ENCODE measurements around the gene MINPP1.
"Not testable (repeated sequence)": the region's sequence is repeated elsewhere in the genome, so short reads cannot be mapped to it uniquely, and the experiment has no call there.

Gene MINPP1

GRCh38 chr10:87589645-87590051 lies 85.0 kb downstream of the MINPP1 start:
- no peak overlapping the region for H3K27ac ChIP-seq (ENCODE audit: low read depth in 2 of 2, low read length in 2 of 2)
- peaks cover 18 to 22% of the 10 kb centered on the region in 2 donors for H3K4me1 ChIP-seq (ENCODE audit: control insufficient read depth in 2 of 2, insufficient read depth in 2 of 2, low read length in 2 of 2)
- no peak overlapping the region for H3K9ac ChIP-seq (ENCODE audit: low read depth in 1 of 2, low read length in 2 of 2)
- H3K9me3 ChIP-seq (ENCODE audit: control insufficient read depth in 2 of 2, low read length in 2 of 2), result no peaks in the 10 kb centered on the region
- no peaks in the 10 kb centered on the region for H3K27me3 ChIP-seq (ENCODE audit: control insufficient read depth in 2 of 2, insufficient read depth in 2 of 2, low read length in 2 of 2)
- no peaks in the 10 kb centered on the region for H3K36me3 ChIP-seq (ENCODE audit: control insufficient read depth in 2 of 2, insufficient read depth in 2 of 2, low read length in 2 of 2)
- no peak overlapping the region for H3K4me3 ChIP-seq (ENCODE audit: low read length in 2 of 2)

GRCh38 chr10:87590705-87591588 lies 86.3 kb downstream of the MINPP1 start:
- Histone ChIP-seq H3K4me1 (ENCODE audit: control insufficient read depth in 2 of 2, insufficient read depth in 2 of 2, low read length in 2 of 2) (peaks cover 15 to 17% of the 10 kb centered on the region in 2 donors), H3K9ac (ENCODE audit: low read depth in 1 of 2, low read length in 2 of 2) (no peak overlapping the region), H3K36me3 (ENCODE audit: control insufficient read depth in 2 of 2, insufficient read depth in 2 of 2, low read length in 2 of 2) (no peaks in the 10 kb centered on the region), H3K9me3 (ENCODE audit: control insufficient read depth in 2 of 2, low read length in 2 of 2) (no peaks in the 10 kb centered on the region), H3K4me3 (ENCODE audit: low read length in 2 of 2) (peak overlapping the region in 1 of 2 donors; percentile 14), H3K27me3 (ENCODE audit: control insufficient read depth in 2 of 2, insufficient read depth in 2 of 2, low read length in 2 of 2) (no peaks in the 10 kb centered on the region), H3K27ac (ENCODE audit: low read depth in 2 of 2, low read length in 2 of 2) (peak overlapping the region; percentile 18 to 26)

GRCh38 chr10:87591589-87591886 lies 86.8 kb downstream of the MINPP1 start:
- peaks cover 12 to 16% of the 10 kb centered on the region in 2 donors for H3K4me1 ChIP-seq (ENCODE audit: control insufficient read depth in 2 of 2, insufficient read depth in 2 of 2, low read length in 2 of 2)
- no peaks in the 10 kb centered on the region for H3K36me3 ChIP-seq (ENCODE audit: control insufficient read depth in 2 of 2, insufficient read depth in 2 of 2, low read length in 2 of 2)
- peak overlapping the region in 1 of 2 donors; percentile 14 for H3K4me3 ChIP-seq (ENCODE audit: low read length in 2 of 2)
- H3K9ac ChIP-seq (ENCODE audit: low read depth in 1 of 2, low read length in 2 of 2), result no peak overlapping the region
- H3K27ac ChIP-seq (ENCODE audit: low read depth in 2 of 2, low read length in 2 of 2), result peak overlapping the region; percentile 17 to 26
- no peaks in the 10 kb centered on the region for H3K9me3 ChIP-seq (ENCODE audit: control insufficient read depth in 2 of 2, low read length in 2 of 2)
- H3K27me3 ChIP-seq (ENCODE audit: control insufficient read depth in 2 of 2, insufficient read depth in 2 of 2, low read length in 2 of 2), result no peaks in the 10 kb centered on the region

GRCh38 chr10:87592920-87593319 lies 88.2 kb downstream of the MINPP1 start:
- H3K9ac ChIP-seq (ENCODE audit: low read depth in 1 of 2, low read length in 2 of 2); H3K27me3 ChIP-seq (ENCODE audit: control insufficient read depth in 2 of 2, insufficient read depth in 2 of 2, low read length in 2 of 2); H3K36me3 ChIP-seq (ENCODE audit: control insufficient read depth in 2 of 2, insufficient read depth in 2 of 2, low read length in 2 of 2); H3K9me3 ChIP-seq (ENCODE audit: control insufficient read depth in 2 of 2, low read length in 2 of 2); H3K4me3 ChIP-seq (ENCODE audit: low read length in 2 of 2); H3K27ac ChIP-seq (ENCODE audit: low read depth in 2 of 2, low read length in 2 of 2): not testable (repeated sequence)
- peaks cover 12 to 14% of the 10 kb centered on the region in 2 donors for H3K4me1 ChIP-seq (ENCODE audit: control insufficient read depth in 2 of 2, insufficient read depth in 2 of 2, low read length in 2 of 2)

- Histone ChIP-seq H3K9me3 (ENCODE audit: control insufficient read depth in 2 of 2, low read length in 2 of 2) (no peaks in the 10 kb centered on the region), H3K36me3 (ENCODE audit: control insufficient read depth in 2 of 2, insufficient read depth in 2 of 2, low read length in 2 of 2) (no peaks in the 10 kb centered on the region), H3K27ac (ENCODE audit: low read depth in 2 of 2, low read length in 2 of 2) (no peak overlapping the region), H3K4me1 (ENCODE audit: control insufficient read depth in 2 of 2, insufficient read depth in 2 of 2, low read length in 2 of 2) (peaks cover 12 to 14% of the 10 kb centered on the region in 2 donors), H3K27me3 (ENCODE audit: control insufficient read depth in 2 of 2, insufficient read depth in 2 of 2, low read length in 2 of 2) (no peaks in the 10 kb centered on the region), H3K4me3 (ENCODE audit: low read length in 2 of 2) (no peak overlapping the region), H3K9ac (ENCODE audit: low read depth in 1 of 2, low read length in 2 of 2) (no peak overlapping the region)
Measured at GRCh38 chr10:87593702-87594101, 89.0 kb downstream of the MINPP1 start.

GRCh38 chr10:87594181-87594580 lies 89.5 kb downstream of the MINPP1 start:
- H3K27me3 ChIP-seq (ENCODE audit: control insufficient read depth in 2 of 2, insufficient read depth in 2 of 2, low read length in 2 of 2), result no peaks in the 10 kb centered on the region
- H3K9me3 ChIP-seq (ENCODE audit: control insufficient read depth in 2 of 2, low read length in 2 of 2), result no peaks in the 10 kb centered on the region
- H3K4me3 ChIP-seq (ENCODE audit: low read length in 2 of 2), result no peak overlapping the region
- H3K27ac ChIP-seq (ENCODE audit: low read depth in 2 of 2, low read length in 2 of 2), result no peak overlapping the region
- peaks cover 12 to 13% of the 10 kb centered on the region in 2 donors for H3K4me1 ChIP-seq (ENCODE audit: control insufficient read depth in 2 of 2, insufficient read depth in 2 of 2, low read length in 2 of 2)
- no peak overlapping the region for H3K9ac ChIP-seq (ENCODE audit: low read depth in 1 of 2, low read length in 2 of 2)
- no peaks in the 10 kb centered on the region for H3K36me3 ChIP-seq (ENCODE audit: control insufficient read depth in 2 of 2, insufficient read depth in 2 of 2, low read length in 2 of 2)

- Histone ChIP-seq H3K9ac (ENCODE audit: low read depth in 1 of 2, low read length in 2 of 2) (no peak overlapping the region), H3K36me3 (ENCODE audit: control insufficient read depth in 2 of 2, insufficient read depth in 2 of 2, low read length in 2 of 2) (no peaks in the 10 kb centered on the region), H3K27ac (ENCODE audit: low read depth in 2 of 2, low read length in 2 of 2) (no peak overlapping the region), H3K27me3 (ENCODE audit: control insufficient read depth in 2 of 2, insufficient read depth in 2 of 2, low read length in 2 of 2) (no peaks in the 10 kb centered on the region), H3K9me3 (ENCODE audit: control insufficient read depth in 2 of 2, low read length in 2 of 2) (no peaks in the 10 kb centered on the region), H3K4me3 (ENCODE audit: low read length in 2 of 2) (no peak overlapping the region), H3K4me1 (ENCODE audit: control insufficient read depth in 2 of 2, insufficient read depth in 2 of 2, low read length in 2 of 2) (peaks cover 8 to 9% of the 10 kb centered on the region in 2 donors)
Measured at GRCh38 chr10:87594864-87595263, 90.2 kb downstream of the MINPP1 start.

- H3K36me3 ChIP-seq (ENCODE audit: control insufficient read depth in 2 of 2, insufficient read depth in 2 of 2, low read length in 2 of 2), result no peaks in the 10 kb centered on the region
- no peaks in the 10 kb centered on the region for H3K27me3 ChIP-seq (ENCODE audit: control insufficient read depth in 2 of 2, insufficient read depth in 2 of 2, low read length in 2 of 2)
- no peaks in the 10 kb centered on the region for H3K9me3 ChIP-seq (ENCODE audit: control insufficient read depth in 2 of 2, low read length in 2 of 2)
- H3K4me3 ChIP-seq (ENCODE audit: low read length in 2 of 2), result no peak overlapping the region
- H3K4me1 ChIP-seq (ENCODE audit: control insufficient read depth in 2 of 2, insufficient read depth in 2 of 2, low read length in 2 of 2), result peaks cover 4 to 6% of the 10 kb centered on the region in 2 donors
- H3K9ac ChIP-seq (ENCODE audit: low read depth in 1 of 2, low read length in 2 of 2), result no peak overlapping the region
- H3K27ac ChIP-seq (ENCODE audit: low read depth in 2 of 2, low read length in 2 of 2), result no peak overlapping the region
Measured at GRCh38 chr10:87596351-87596750, 91.7 kb downstream of the MINPP1 start.

- Histone ChIP-seq H3K27ac (ENCODE audit: low read depth in 2 of 2, low read length in 2 of 2) (no peak overlapping the region), H3K9ac (ENCODE audit: low read depth in 1 of 2, low read length in 2 of 2) (no peak overlapping the region), H3K9me3 (ENCODE audit: control insufficient read depth in 2 of 2, low read length in 2 of 2) (no peaks in the 10 kb centered on the region), H3K36me3 (ENCODE audit: control insufficient read depth in 2 of 2, insufficient read depth in 2 of 2, low read length in 2 of 2) (no peaks in the 10 kb centered on the region), H3K27me3 (ENCODE audit: control insufficient read depth in 2 of 2, insufficient read depth in 2 of 2, low read length in 2 of 2) (no peaks in the 10 kb centered on the region), H3K4me1 (ENCODE audit: control insufficient read depth in 2 of 2, insufficient read depth in 2 of 2, low read length in 2 of 2) (peaks cover 0 to 3% of the 10 kb centered on the region in 2 donors), H3K4me3 (ENCODE audit: low read length in 2 of 2) (no peak overlapping the region)
Measured at GRCh38 chr10:87598700-87599099, 94.0 kb downstream of the MINPP1 start.

GRCh38 chr10:87600581-87600980 lies 95.9 kb downstream of the MINPP1 start:
- Histone ChIP-seq H3K36me3 (ENCODE audit: control insufficient read depth in 2 of 2, insufficient read depth in 2 of 2, low read length in 2 of 2) (no peaks in the 10 kb centered on the region), H3K4me3 (ENCODE audit: low read length in 2 of 2) (no peak overlapping the region), H3K27ac (ENCODE audit: low read depth in 2 of 2, low read length in 2 of 2) (no peak overlapping the region), H3K27me3 (ENCODE audit: control insufficient read depth in 2 of 2, insufficient read depth in 2 of 2, low read length in 2 of 2) (no peaks in the 10 kb centered on the region), H3K9me3 (ENCODE audit: control insufficient read depth in 2 of 2, low read length in 2 of 2) (no peaks in the 10 kb centered on the region), H3K9ac (ENCODE audit: low read depth in 1 of 2, low read length in 2 of 2) (no peak overlapping the region), H3K4me1 (ENCODE audit: control insufficient read depth in 2 of 2, insufficient read depth in 2 of 2, low read length in 2 of 2) (peaks cover 5 to 7% of the 10 kb centered on the region in 2 donors)
